ENCODE measurements around the gene IFNA5.

IFNA5 gene

GRCh38 chr9:21294364-21294774 is 10.7 kb downstream of the IFNA5 start:
- DNase-seq: no peak

GRCh38 chr9:21289848-21290247 is 15.3 kb downstream of the IFNA5 start:
- DNase-seq: no peak

- DNase-seq: no peak
Measured at GRCh38 chr9:21287280-21287679, 17.8 kb downstream of the IFNA5 start.

GRCh38 chr9:21286659-21287058 is 18.5 kb downstream of the IFNA5 start:
- DNase-seq: no peak

GRCh38 chr9:21286099-21286498 is 19.0 kb downstream of the IFNA5 start:
- DNase-seq: no peak

- DNase-seq: no peak
Measured at GRCh38 chr9:21281275-21281674, 23.8 kb downstream of the IFNA5 start.

- DNase-seq: no peak
Measured at GRCh38 chr9:21268347-21268657, 36.8 kb downstream of the IFNA5 start.

GRCh38 chr9:21267485-21268346 is 37.4 kb downstream of the IFNA5 start:
- peak in 1 of 56 donors; percentile 1 for DNase-seq

GRCh38 chr9:21266733-21267484 is 38.2 kb downstream of the IFNA5 start:
- DNase-seq: no peak

- DNase-seq: no peak
Measured at GRCh38 chr9:21265421-21266189, 39.5 kb downstream of the IFNA5 start.

- DNase-seq: no peak
Measured at GRCh38 chr9:21255538-21256212, 49.4 kb downstream of the IFNA5 start.
